ENCODE results near the gene GID4.

Gene GID4

GRCh38 chr17:18102640-18103039, 63.4 kb downstream of the GID4 start:
- DNase-seq (ENCODE audit: low read depth) = no peak

DNA sequence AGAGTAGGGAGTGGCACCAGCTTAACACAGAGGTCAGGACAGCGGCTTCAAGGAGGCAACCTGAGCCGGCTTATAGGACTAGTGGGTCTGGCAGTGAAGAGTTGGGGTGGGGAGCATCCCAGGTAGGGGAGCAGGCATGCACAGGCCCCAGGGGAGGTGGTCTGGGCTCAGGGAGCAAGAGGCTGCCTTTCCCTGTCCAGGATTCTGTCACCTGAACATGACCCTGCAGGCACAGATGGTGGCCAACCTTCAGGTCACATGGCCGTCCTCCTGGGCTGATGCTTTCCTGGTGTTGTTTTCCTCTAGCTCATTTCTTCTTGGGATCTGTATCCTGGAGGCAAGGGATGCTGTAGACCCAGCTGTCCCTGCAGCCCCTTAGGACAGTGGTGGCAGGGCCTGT, 65.8 kb downstream of the GID4 start:
- no peak for DNase-seq (ENCODE audit: low read depth)

DNA sequence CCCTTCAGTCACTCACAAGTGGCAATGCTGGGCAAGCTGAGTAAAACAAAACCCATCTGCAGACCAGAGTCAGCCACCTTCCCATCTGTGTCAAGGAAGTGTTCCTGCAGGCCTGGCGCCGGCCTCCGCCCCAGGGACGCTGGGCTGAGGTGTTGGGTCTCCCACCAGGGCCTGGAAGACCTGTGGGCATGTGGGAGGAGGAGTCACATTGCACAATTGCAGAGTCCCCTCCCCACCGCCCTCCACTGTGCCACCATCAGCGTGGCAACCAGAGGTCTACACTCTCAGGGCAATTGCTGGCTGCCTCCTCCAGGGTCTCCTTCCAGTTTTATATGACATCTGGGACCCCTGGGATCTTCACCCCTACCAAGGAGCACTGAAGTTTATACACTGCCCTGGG, 66.4 kb downstream of the GID4 start:
- no peak for DNase-seq (ENCODE audit: low read depth)

GRCh38 chr17:18106211-18106610, 67.0 kb downstream of the GID4 start:
- DNase-seq (ENCODE audit: low read depth) = no peak

- DNase-seq (ENCODE audit: low read depth) = no peak
Observed at GRCh38 chr17:18107061-18107790, 68.0 kb downstream of the GID4 start.

- DNase-seq (ENCODE audit: low read depth) = no peak
Observed at GRCh38 chr17:18107971-18108370, 68.8 kb downstream of the GID4 start.

DNA sequence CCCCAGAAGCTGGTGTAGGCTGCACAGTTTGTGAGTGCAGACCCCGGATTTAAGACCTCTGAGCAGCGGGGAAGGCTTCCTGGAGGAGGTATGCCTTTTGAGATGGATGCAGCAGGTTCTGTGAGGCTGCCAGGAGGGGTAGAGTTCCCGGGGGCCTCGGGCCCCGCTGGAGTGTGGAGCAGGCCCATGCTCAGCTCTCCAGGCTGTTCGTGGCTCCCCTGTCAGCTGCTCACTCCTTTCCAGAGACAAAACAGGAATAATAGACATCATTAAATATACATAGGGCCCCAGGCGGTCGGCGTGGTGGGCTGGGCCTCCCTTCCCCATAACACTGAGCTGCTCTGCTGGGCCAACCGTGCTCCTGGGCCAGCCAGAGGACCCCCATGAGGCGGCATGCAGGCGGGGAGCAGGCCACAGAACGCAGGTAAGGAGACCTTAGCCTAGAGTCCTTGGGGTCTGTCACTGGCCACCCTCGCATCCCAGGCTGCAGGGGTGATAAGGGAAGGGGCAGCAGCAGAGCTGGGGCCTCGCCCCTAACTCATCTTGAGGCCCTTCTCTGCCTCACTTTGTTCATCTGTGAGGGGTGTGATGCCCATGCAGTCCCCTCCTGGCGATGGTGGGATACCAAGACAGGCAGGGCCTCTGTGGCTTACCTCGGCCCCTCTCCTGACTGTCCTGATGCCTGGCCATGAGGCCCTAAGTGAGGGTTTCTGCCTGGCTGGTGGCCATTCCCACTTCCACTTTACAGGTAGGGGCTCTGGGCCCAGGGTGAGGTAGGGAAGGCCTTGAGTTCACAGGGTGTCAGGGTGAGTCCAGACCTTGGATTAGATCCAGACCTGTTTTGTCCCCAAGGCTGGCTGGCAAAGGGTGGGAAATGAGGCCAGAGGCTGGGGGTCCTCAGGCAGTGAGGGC, 69.4 kb downstream of the GID4 start, which contains the start of gene MYO15A:
Gene MYO15A (plus strand): TSS at position 356 of the 912 bp plus-strand sequence. CDS start 10,045 bp downstream, outside the sequence.
- DNase-seq (ENCODE audit: low read depth) = no peak

DNA sequence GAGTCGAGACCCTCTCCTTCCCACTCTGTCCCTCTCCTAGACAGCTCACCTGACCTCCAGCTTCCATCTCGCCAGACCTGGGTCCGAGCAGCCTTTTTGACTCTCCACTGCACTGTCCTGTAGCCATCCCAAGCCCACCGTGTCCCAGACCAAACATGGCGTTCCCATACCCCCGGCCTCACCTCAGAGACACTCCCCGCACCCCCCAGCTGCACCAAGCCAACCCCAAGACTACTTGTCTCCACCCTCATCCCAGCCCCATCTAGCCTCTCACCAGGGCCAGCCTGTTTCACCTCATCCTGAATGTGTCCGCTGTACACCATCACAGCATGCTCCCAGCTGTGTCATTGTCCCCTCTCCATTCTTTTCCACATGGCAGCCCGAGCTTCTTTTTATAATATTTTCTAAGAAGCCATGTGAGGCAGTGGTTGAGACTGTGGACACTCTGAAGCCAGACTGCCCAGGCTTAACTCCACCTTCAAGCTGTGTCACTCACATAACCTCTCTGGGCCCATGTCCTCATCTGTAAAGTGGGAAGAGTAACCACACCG, 70.8 kb downstream of the GID4 start:
- no peak for DNase-seq (ENCODE audit: low read depth)

- DNase-seq (ENCODE audit: low read depth) = no peak
Observed at GRCh38 chr17:18110636-18111145, 71.5 kb downstream of the GID4 start.

- DNase-seq (ENCODE audit: low read depth) = no peak
Observed at GRCh38 chr17:18111330-18111971, 72.2 kb downstream of the GID4 start.

GRCh38 chr17:18115517-18115916, 76.3 kb downstream of the GID4 start:
- DNase-seq (ENCODE audit: low read depth) = no peak

GRCh38 chr17:18116078-18116477, 76.9 kb downstream of the GID4 start:
- DNase-seq (ENCODE audit: low read depth) = no peak

GRCh38 chr17:18117533-18117932, 78.3 kb downstream of the GID4 start:
- no peak for DNase-seq (ENCODE audit: low read depth)

Data from stromal cell of bone marrow (primary cell).